Measurements from ENCODE around the gene DLL4.

GRCh38 chr15:40929660-40930429 lies 705 bp downstream of the DLL4 start:
- TF ChIP-seq CTCF (IDR thresholded peaks at IDR 0.05) = no peak
- no peak for TF ChIP-seq POLR2A (IDR thresholded peaks at IDR 0.05)
